Ammon's horn (tissue), 1 donor: ENCODE data around the gene CD300E.
"Not testable (repeated sequence)": the region's sequence is repeated elsewhere in the genome, so short reads cannot be mapped to it uniquely, and the experiment has no call there.

Experiments
- DNase-seq: peaks from one replicate; pipeline ENCODE4 v3.0.0-alpha.2; 2016; ENCODE audit warnings: low spot score

The CD300E gene, protein sequence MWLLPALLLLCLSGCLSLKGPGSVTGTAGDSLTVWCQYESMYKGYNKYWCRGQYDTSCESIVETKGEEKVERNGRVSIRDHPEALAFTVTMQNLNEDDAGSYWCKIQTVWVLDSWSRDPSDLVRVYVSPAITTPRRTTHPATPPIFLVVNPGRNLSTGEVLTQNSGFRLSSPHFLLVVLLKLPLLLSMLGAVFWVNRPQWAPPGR

DNA sequence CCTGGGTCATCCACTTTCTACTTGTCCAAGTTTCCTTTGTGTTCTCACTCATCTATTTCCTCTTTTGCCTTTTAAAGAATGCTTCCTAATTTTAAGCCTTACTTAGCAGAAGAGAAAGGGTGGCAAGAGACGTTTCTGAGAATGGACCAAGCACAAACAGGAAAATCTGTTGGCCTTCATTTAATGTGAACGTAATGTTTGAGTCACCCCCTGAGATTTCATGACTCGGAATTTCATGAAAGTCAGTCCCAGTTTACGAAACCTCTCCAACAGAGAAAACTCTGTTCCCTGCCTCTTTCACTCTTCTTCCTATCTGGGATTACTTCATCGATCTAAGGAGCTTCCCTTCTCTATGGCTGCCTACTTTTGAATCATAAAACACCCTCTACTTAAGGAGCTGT lies at the start of gene CD300E:
Gene CD300E (minus strand): TSS at position 46 of the 401 bp plus-strand sequence. CDS start 117 bp downstream, outside the sequence.
- peak; percentile 10 for DNase-seq

DNA sequence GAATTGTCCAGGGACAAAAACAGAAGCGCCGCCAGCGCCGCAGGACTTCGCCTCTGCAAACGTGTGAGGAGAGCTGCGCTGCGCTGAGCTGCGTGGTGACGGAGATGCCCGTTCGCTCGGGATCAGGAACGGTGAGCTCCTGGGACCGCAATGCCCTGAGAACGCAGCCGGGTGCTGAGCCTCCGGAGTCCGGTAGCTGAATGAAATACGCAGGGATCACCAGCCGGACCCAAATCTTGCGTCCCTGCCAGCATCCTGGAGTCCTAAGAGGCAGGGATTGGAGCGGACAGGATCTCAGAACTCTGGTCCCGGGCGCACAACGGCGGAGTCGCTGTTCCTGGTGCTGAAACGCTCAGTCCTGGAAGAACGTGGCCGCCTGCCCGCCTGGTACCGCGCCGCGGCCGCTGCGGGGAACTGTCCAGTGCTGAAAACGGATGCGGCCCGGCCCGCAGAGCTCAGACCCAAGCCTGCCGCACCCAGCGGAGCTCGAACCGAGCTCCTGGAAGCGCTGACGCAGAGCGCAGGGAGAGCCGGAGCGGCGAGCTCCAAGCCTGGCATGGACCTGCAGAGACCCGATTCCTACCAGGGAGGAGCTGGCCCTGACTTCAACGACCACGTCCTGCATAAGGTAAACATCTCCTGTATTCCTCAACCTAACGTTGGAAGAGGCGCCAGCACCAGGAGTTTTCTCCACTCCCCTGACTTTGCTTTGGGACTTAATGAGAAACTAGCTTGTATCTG lies 47.7 kb upstream of the CD300E start:
- peak; percentile 68 for DNase-seq

DNA sequence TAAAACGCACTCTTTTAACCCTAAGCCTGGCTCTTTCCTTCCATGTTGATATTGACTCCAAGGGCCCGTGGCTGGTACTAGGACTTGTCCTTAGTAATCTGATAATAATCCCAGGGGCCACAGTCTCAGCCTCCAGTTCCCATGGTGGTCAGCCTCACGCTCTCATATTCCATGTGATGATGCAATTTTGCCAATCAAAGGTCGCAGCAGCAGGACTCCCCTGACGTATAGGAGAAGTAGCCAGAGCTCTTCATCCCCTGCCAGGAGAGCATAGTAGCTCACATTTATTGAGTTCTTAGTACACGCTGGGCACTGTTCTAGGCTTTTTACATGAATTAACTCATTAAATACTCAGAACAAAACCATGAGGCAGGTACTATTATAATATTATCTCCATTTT lies 46.8 kb upstream of the CD300E start:
- no peak for DNase-seq

DNA sequence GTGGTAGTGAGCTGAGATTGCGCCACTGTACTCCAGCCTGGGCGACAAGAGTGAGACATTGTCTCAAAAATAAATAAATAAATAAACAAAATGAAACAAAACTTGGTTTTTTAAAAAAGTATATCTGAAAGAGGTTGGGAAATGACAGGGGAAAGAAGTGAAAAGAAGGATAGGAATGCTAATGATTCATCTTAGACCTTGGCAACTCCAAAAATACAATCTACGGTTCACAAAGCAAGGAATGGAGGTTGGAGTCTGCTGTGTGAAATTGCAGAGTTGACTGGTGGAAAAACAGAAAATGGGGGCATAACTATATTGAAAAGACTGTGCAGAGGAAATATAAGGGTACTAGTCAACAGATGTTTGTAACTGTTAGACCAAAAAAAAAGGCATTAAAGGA lies 40.0 kb upstream of the CD300E start:
- no peak for DNase-seq

DNA sequence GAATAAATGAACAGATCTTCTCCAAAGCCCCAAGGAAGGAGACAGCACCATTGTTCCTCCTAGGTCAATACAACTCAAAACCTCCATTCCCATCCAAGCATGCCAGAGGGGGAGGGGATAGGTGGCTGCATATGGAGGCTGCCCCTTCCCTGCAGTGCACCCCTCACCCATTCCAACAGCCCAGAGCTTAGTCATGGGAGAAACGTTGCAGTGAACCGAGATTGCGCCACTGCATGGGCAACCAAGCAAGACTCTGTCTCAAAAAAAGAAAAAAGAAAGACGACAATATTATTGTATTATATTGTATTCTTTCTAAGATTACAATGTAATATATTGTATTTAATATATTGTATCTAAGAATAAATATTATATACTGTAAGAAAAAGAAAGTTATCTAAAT lies 36.4 kb upstream of the CD300E start:
- no peak for DNase-seq

DNA sequence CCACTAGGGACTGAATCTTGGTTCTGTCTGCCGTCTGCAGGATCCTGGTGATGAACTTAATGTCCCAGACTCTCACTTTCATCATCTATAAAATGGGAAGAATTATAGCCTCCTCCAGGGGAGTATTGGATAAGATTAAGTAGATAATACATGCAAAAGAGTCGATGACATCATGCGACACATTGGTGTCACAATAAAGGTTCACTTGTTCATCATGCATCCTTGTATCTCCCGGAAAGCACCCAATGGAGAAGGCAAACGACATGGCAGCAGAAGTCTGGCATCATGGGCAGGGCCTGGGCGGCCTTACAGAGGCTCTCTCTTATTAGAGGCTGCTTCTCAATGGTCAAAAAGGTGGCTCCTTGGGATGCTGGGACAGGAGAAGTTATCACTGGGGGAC lies 35.1 kb upstream of the CD300E start:
- DNase-seq = no peak

DNA sequence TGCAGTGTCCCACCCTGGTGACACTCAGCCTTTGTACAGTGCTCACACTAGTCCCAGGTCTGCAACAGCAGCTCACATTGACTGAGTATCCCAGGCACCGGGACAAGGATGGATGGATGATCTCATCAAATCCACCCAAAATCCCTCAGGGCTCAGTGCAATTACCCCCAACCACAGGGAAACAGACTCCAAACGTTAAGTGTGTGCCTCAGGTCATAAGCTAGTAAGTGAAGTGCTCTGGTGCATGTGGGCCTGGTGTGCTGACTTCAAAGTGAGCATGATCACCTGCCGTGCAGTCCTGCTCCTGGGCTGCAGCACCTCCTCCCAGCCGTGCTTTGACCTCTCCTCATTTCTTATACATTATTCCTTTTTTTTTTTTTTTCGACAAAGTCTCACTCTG lies 31.2 kb upstream of the CD300E start:
- no peak for DNase-seq

DNA sequence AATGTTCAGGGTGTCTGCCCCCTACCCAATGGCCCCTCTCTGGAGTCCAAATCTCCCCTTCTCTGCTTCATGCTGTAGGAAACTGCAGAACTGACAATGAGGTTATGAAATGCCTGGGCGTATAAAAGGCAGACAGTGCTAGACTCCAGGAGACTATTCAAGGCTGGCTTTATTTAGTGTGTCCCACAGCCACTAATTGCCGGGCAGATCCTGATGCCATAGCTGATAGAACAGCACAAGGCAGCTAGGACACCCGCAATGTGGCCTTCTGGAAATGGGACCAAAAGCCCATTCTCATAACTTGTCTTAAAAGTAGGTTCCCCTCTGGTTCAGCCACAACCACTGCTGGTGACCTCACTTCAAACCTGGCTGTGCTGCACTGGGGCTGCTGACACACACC lies 28.5 kb upstream of the CD300E start:
- no peak for DNase-seq

DNA sequence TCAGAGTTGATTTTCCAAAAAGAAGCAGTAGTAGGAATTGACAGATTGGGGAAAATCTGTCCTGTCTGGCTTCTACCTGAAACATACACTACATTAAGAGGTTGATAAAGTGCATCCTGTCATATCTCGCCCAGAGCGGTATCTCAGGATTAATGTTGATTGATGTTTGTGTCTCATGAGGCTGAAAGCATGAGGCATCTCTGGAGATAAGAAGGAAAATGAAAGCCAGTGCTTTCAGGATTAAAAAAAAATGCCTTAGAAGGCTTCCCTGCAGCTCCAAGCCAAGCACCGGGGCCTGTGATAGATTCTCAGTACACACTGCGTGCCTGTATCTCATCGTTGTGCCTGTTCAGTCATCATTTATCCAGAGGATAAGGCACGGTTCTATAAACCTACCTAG lies 26.4 kb upstream of the CD300E start:
- DNase-seq = no peak

DNA sequence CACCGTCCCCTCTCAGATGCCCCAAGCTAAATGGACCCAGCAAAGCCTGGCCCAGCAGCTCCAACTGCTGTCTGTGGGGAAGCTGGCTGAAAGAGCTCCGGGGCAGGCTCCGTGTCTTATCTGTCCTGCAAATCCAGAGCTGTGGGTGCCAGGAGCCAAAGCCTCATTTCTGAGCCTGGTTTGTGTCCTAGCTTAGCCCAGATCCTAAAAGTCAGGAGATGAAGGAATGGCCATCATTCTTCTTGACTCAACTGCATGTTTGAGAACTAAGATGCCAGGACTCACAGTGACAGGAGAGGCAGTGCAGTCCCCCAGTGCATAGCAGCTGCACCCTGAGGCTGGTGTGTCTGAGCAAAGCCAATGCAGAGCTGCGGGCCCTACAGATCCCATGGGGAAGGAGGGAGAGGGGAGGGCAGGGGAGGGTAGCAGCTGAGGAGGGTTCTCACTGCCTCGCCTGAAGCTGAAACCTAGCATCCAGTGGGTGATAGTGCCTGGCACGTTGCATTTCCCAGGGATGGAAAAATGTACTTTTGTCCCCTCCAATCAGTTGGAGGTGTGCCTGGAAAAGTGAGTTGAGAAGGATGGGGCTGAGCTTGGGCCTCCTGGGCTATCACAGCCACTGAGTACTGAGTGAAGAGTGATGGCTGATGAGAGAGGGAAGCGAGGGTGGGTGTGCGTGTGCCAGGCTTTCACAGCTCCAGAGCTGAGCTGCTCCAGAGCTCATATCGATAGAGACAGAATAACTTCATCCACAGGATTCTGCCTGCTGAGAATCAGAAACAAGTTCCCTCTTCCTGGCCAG lies 24.5 kb upstream of the CD300E start:
- DNase-seq = no peak

DNA sequence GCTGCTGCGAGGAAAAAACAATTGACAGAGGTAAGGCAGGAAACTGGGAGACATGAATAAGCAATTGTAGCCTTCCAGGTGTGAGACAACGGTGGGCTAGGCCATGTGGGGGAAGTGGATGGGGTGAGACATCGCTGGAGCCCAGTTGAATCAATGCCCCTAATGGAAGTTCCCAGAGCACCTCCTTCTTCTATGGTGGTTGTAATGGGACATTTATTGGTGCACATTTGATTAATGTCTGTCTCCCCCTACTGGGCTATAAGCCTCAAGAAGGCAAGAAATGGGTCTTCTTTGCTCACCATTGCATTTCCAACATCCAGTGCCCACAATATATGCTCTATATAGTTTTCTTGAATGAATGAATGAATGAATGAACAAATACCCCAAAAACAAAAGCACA lies 22.7 kb upstream of the CD300E start:
- DNase-seq = no peak

DNA sequence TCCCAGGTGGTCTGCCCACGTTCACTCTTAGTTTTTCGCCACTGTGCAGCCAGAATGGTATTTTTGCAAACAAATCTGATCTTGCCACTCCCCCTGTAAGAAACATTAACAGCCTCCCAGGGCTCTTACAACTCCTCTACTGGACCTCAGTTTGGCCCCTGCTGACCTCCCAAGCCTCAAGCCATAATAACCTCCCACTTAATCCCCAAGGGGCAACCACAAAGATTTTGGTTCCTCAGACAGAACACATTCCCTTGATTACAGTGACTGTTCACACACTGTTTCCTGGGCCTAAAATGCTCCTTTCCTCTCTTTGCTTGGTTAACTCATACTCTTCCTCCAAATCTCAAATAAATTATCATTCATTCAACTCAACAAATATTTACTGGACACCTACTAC lies 21.5 kb upstream of the CD300E start:
- no peak for DNase-seq

DNA sequence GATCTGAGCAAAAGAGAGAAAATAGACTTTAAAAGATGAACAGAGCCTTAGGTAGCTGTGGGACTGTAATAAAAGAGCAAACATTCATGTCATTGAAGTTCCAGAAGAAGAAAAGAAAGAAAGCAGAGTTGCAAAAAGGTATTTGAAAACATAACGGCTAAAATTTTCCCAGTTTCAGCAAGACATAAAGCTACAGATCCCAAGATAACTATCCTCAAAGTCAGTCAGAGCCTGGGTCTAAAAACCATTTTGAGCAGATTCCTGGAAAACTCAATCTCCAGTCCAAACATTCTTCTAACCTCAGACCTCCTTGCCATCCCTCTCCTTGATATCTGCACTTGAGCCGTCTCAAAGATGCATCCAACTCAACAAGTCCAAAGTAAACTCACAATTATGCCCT lies 20.9 kb upstream of the CD300E start:
- DNase-seq = no peak

DNA sequence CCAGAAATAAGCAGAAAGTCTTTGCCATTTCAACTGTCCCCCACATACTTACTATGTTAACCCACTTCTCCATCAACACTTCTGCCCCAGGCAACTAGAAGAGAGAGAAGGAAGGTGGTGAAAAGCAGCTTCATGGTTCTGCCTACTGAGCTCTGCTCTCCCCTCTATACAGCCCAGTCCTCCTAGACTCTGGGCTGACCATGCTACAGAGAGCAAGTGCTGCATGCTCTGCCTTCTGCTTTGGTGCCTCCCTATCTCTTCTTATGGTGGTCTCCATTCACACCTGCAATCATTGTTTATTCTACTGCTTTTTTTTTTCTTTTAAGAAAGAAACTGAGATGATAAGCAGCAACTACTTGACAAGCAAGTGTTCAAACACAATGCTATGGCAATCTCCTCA lies 20.3 kb upstream of the CD300E start:
- DNase-seq = no peak

DNA sequence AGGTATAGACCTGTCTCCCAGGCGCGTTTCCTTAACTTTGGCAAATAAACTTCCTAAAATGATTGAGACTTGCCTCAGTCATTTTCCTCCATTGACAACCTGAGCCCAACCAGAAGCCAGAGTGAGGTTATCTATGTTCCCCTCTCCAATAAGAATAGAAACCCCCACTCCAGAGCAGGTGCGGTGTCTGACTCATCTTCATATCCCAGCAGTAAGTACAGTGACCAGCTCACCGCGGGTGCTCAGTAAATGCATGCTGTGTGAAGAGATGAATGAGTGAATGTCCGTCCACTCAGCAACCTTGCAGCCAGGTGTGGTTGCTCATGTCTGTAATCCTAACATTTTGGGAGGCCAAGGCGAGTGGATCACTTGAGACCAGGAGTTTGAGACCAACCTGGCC lies 19.5 kb upstream of the CD300E start:
- DNase-seq = no peak

DNA sequence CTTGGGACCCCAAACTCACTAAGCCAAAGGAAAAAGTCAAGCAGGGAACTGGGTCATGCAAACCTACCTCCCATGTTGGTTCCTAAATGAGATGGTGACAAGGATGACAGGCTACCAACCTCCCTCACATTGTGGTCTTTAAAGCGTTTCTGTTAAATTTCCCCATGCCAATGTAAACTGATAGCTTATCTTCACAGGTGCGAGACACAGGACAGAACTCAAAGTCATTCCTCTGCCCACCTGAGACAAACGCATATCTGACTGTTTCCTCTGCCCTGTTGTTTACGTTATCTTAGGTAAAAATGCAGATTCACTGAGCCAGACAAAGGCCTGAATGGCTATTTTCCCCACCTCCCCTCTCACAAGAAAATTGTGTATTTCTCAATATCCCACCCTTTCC lies 19.0 kb upstream of the CD300E start:
- no peak for DNase-seq

DNA sequence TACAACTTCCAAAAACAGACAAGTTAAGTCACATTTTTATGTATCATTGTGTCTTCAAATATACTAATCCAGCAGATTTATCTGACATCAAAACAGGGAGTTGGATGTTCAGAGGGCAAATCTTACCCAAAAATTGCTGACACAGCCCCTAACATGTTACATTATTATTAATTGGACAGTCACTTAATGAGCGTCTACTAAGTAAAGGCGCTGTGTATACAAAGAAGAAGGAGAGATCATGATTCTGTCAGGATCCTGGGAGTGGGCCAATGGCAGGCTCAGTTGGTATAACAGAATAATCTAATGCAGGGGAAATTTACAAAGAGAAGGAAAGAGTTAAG lies 18.4 kb upstream of the CD300E start:
- DNase-seq = no peak

DNA sequence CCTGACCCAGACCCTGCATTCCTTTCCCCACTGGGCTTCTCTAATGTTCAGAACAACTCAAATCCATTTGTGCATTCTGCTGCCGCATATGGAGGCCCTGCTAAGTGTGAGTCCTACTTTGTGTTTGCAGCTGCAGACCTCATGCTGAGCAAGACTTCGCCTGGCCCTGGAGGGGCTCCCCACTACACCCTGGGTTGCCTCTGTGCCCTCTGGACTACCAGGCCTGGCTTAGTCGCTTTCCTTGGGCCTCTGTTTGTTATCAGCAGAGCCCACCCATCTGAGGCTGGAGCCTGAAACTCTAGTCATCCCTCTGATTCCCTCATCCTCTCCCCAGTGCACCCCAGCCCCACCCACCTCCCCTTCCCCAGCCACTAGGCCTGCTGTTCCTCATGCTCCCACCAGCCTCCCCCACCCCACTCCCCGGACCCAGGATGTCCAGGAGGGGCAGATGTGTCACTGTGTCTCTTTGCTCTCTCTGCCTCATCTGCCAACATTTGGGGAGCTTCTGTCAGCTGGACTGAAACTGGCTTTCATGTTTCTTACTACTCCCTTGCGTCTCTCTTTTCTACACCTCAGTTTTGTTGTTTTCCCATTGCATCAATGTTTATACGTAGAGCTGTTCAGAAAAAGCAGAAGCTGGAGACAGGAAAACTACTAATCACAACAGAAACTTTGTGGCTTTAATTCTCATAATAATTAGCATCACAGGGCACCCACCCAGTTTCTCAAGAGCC lies 17.9 kb upstream of the CD300E start:
- no peak for DNase-seq

DNA sequence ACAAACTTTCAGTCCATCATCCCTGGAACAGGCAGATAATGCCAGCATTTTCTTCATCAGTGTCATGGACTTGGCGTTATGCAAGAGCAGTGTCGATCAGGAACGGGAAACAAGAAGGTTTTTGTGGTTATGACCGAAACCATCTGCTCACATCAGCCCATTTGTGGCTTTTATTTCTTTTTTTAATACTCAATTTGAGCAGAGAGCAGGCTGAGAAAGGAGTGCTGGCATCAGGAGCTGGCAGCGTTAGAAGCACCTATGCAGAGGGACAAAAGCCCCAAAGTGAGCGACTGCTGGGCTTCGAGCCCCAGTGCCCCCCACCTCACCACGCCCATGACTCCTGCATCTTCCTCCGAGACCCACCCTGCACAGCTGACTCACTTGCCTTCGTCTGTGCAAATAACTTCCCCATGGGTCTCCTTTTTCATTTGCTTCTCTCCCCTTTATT lies 16.2 kb upstream of the CD300E start:
- DNase-seq = peak; percentile 33

DNA sequence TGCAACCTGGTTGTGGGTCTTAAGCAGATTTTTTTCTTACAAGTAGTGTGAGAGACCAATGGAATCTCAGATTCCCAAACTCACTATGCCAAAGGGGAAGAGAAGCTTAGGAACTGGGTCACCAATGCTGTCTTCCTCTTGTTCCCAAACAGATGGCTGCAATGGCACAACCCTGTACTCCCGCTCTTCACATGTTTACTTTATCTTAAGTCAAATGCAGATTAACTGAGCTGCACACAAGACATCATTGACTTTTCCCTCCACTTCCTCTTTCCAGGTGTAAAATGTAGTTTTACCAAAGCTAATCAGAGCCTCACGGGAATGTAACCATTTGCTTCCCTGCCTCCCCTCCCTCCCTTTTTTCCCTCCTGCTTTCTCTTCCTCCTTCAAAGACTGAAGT lies 14.4 kb upstream of the CD300E start:
- DNase-seq = no peak

DNA sequence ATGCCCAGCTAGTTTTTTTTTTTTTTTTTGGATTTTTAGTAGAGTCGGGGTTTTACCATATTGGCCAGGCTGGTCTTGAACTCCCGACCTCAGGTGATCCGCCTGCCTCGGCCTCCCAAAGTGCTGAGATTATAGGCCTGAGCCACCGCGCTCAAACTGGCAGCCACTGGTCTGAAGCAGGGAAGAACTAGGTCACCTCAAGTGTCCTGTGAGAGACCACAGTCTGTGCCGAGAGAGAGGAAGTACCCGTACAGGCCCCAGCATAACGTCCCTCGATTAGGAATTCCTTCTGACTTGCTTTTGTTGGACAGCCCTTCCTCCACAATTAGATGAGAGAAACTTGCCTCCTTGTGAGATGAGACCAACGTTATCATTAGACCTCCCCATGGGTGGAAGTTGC lies 13.7 kb upstream of the CD300E start:
- peak; percentile 39 for DNase-seq

DNA sequence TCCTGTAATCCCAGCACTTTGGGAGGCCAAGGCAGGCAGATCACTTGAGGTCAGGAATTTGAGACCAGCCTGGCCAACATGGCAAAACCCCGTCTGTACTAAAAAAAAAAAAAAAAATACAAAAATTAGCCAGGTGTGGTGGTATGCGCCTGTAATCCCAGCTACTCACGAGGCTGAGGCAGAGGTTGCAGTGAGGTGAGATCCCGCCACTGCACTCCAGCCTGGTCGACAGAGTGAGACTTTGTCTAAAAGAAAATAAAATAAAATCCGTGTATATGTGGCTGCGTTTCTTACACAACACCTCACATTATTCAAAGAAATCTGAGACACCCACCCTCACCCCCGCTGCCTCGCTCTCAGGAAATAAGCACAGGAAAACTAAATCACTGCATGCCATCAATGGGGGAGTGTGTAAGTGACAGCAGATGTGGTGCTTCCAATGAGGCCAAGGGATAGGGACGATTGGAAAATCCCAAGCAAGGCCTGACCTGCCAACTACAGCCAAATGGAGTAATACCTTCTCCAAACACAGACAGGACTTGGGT lies 13.1 kb upstream of the CD300E start:
- DNase-seq = not testable (repeated sequence)
